ENCODE results near the gene SYT6. TPM values are rescaled to one million over a fixed set of nuclear protein-coding genes. Genes with fewer than 3 reads are reported as not detected.

The SYT6 gene
- total RNA-seq, 1 experiment from 2014 or later: not detected

GRCh38 chr1:114152508-114153260 lies 985 bp downstream of the SYT6 start:
- no peak for DNase-seq
- Mint-ChIP-seq H3K4me3 (ENCODE audit: low read depth, unreplicated experiment) (no peak overlapping the region), H3K9me3 (ENCODE audit: low read depth, unreplicated experiment) (no peaks in the 10 kb centered on the region), H3K4me1 (ENCODE audit: low read depth, unreplicated experiment) (no peaks in the 10 kb centered on the region), H3K27me3 (ENCODE audit: unreplicated experiment) (peaks cover 82% of the 10 kb centered on the region), H3K27ac (ENCODE audit: unreplicated experiment) (no peak overlapping the region), H3K36me3 (ENCODE audit: insufficient read depth, unreplicated experiment) (no peaks in the 10 kb centered on the region)
- CTCF ChIA-PET: no interaction called here
- TF ChIP-seq CTCF (IDR thresholded peaks at IDR 0.05; ENCODE audit: unreplicated experiment): no peak
- intact Hi-C loops (cut with micrococcal nuclease; ENCODE audit: unreplicated experiment): no loop called here
- BruUV-seq (replicated peaks): no TSS peak

GRCh38 chr1:114152089-114152507 lies 1.6 kb downstream of the SYT6 start:
- no peaks in the 10 kb centered on the region for H3K9me3 Mint-ChIP-seq (ENCODE audit: low read depth, unreplicated experiment)
- DNase-seq: no peak
- intact Hi-C loops (cut with micrococcal nuclease; ENCODE audit: unreplicated experiment): no loop called here
- no peaks in the 10 kb centered on the region for H3K4me1 Mint-ChIP-seq (ENCODE audit: low read depth, unreplicated experiment)
- no peaks in the 10 kb centered on the region for H3K36me3 Mint-ChIP-seq (ENCODE audit: insufficient read depth, unreplicated experiment)
- TF ChIP-seq CTCF (IDR thresholded peaks at IDR 0.05; ENCODE audit: unreplicated experiment): no peak
- H3K27me3 Mint-ChIP-seq (ENCODE audit: unreplicated experiment): peaks cover 82% of the 10 kb centered on the region
- no peak overlapping the region for H3K4me3 Mint-ChIP-seq (ENCODE audit: low read depth, unreplicated experiment)
- H3K27ac Mint-ChIP-seq (ENCODE audit: unreplicated experiment): no peak overlapping the region
- BruUV-seq (replicated peaks): no TSS peak
- CTCF ChIA-PET: no interaction called here

- BruUV-seq (replicated peaks): no TSS peak
- CTCF ChIA-PET: no interaction called here
- Mint-ChIP-seq H3K36me3 (ENCODE audit: insufficient read depth, unreplicated experiment) (no peaks in the 10 kb centered on the region), H3K9me3 (ENCODE audit: low read depth, unreplicated experiment) (no peaks in the 10 kb centered on the region), H3K27me3 (ENCODE audit: unreplicated experiment) (peaks cover 74% of the 10 kb centered on the region), H3K4me1 (ENCODE audit: low read depth, unreplicated experiment) (no peaks in the 10 kb centered on the region), H3K4me3 (ENCODE audit: low read depth, unreplicated experiment) (no peak overlapping the region), H3K27ac (ENCODE audit: unreplicated experiment) (no peak overlapping the region)
- DNase-seq: no peak
- intact Hi-C loops (cut with micrococcal nuclease; ENCODE audit: unreplicated experiment): no loop called here
- TF ChIP-seq CTCF (IDR thresholded peaks at IDR 0.05; ENCODE audit: unreplicated experiment): no peak
These were observed 3.7 kb downstream of the SYT6 start for GRCh38 chr1:114150016-114150415.

- no TSS peak for BruUV-seq (replicated peaks)
- peaks cover 66% of the 10 kb centered on the region for H3K27me3 Mint-ChIP-seq (ENCODE audit: unreplicated experiment)
These were observed 4.5 kb downstream of the SYT6 start for GRCh38 chr1:114149211-114149610.

More at GRCh38 chr1:114149211-114149610, 4.5 kb downstream of the SYT6 start:
- H3K27ac Mint-ChIP-seq (ENCODE audit: unreplicated experiment): no peak overlapping the region
- no peaks in the 10 kb centered on the region for H3K36me3 Mint-ChIP-seq (ENCODE audit: insufficient read depth, unreplicated experiment)
- no peak overlapping the region for H3K4me3 Mint-ChIP-seq (ENCODE audit: low read depth, unreplicated experiment)
- DNase-seq: no peak
- H3K9me3 Mint-ChIP-seq (ENCODE audit: low read depth, unreplicated experiment): no peaks in the 10 kb centered on the region
- no peaks in the 10 kb centered on the region for H3K4me1 Mint-ChIP-seq (ENCODE audit: low read depth, unreplicated experiment)
- CTCF ChIA-PET: no interaction called here
- intact Hi-C loops (cut with micrococcal nuclease; ENCODE audit: unreplicated experiment): no loop called here
- no peak for TF ChIP-seq CTCF (IDR thresholded peaks at IDR 0.05; ENCODE audit: unreplicated experiment)
